ENCODE data around the gene AUTS2.

- no peak for TF ChIP-seq EZH2 (IDR thresholded peaks at IDR 0.05; ENCODE audit: borderline replicate concordance, insufficient read depth, low read length, poor library complexity, severe bottlenecking)
- TF ChIP-seq CTCF (IDR thresholded peaks at IDR 0.05; ENCODE audit: poor library complexity, severe bottlenecking), result no peak
- no peak for TF ChIP-seq RAD21 (conservative IDR thresholded peaks at IDR 0.05)
These were observed 70.1 kb downstream of the AUTS2 start for GRCh38 chr7:69668339-69668870.
